ENCODE data around the gene ARHGEF7.

DNA sequence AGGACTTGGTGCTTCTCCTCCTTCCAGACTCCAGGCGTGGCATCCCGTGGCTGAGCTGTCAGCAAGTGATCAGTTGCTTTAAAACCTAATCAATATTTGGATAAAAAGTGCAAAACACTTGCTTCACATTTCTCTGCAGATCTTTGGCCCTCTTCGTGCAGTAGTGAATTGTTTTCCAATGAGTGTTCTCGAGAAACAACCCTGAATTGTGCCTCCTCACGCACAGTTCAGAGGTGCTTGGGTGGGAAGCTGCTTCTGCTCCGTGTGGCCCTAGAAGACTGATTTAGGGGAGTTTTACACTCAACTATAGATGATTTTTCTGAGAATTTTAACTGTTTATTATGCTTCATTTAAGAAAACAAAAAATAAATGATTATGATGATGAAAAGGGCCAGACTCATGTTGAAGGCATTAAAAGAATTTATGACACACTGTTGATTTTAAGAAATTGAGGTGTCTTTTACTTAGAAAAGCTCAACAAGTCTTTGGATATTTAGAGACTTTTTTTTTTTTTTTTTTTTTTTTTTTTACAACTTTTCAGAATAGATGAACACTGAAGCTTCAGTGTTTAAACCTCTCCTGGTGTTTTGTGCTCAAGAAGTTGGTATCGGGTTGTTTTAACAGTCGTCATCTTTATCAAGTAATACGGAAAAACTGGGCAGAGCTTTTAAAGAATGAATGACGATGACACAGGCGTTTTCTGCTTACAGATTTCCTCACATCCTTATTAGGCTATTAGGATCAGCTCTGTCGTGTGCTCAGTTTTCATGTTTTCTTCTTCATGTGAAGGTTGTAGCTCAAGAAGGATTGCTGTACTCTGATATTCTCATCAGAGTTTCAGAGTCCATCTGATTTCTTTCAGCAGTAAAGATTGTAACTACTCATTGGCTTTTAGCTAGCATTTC lies 165.8 kb downstream of the ARHGEF7 start:
- TF ChIP-seq, protein P1, sequence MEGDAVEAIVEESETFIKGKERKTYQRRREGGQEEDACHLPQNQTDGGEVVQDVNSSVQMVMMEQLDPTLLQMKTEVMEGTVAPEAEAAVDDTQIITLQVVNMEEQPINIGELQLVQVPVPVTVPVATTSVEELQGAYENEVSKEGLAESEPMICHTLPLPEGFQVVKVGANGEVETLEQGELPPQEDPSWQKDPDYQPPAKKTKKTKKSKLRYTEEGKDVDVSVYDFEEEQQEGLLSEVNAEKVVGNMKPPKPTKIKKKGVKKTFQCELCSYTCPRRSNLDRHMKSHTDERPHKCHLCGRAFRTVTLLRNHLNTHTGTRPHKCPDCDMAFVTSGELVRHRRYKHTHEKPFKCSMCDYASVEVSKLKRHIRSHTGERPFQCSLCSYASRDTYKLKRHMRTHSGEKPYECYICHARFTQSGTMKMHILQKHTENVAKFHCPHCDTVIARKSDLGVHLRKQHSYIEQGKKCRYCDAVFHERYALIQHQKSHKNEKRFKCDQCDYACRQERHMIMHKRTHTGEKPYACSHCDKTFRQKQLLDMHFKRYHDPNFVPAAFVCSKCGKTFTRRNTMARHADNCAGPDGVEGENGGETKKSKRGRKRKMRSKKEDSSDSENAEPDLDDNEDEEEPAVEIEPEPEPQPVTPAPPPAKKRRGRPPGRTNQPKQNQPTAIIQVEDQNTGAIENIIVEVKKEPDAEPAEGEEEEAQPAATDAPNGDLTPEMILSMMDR (IDR thresholded peaks at IDR 0.05), result no peak
- TF ChIP-seq ZFX (IDR thresholded peaks at IDR 0.05; ENCODE audit: borderline replicate concordance), result no peak
